ENCODE results near the gene ALDH1L1.

The ALDH1L1 gene

GRCh38 chr3:126065876-126066275 is 114.5 kb downstream of the ALDH1L1 start:
- Mint-ChIP-seq H3K36me3 (ENCODE audit: low read depth) (peaks cover 28% of the 10 kb centered on the region), H3K27me3 (ENCODE audit: low read depth) (peaks cover 4% of the 10 kb centered on the region), H3K4me1 (no peaks in the 10 kb centered on the region), H3K9me3 (no peaks in the 10 kb centered on the region), H3K4me3 (no peak overlapping the region), H3K27ac (no peak overlapping the region)
- no peak for TF ChIP-seq CTCF (IDR thresholded peaks at IDR 0.05; ENCODE audit: unreplicated experiment in 3 of 3)

GRCh38 chr3:126064627-126065258 is 115.6 kb downstream of the ALDH1L1 start:
- Mint-ChIP-seq H3K36me3 (ENCODE audit: low read depth) (peaks cover 26% of the 10 kb centered on the region), H3K27me3 (ENCODE audit: low read depth) (peaks cover 4% of the 10 kb centered on the region), H3K9me3 (no peaks in the 10 kb centered on the region), H3K4me1 (peaks cover under 1% of the 10 kb centered on the region), H3K4me3 (no peak overlapping the region), H3K27ac (peak overlapping the region in 1 of 3 experiments; percentile 65)
- no peak for TF ChIP-seq CTCF (IDR thresholded peaks at IDR 0.05; ENCODE audit: unreplicated experiment in 3 of 3)

- H3K9me3 Mint-ChIP-seq, result no peaks in the 10 kb centered on the region
- peaks cover 7% of the 10 kb centered on the region for H3K4me1 Mint-ChIP-seq
- peaks cover 4% of the 10 kb centered on the region for H3K27me3 Mint-ChIP-seq (ENCODE audit: low read depth)
- no peak overlapping the region for H3K4me3 Mint-ChIP-seq
- no peak for TF ChIP-seq CTCF (IDR thresholded peaks at IDR 0.05; ENCODE audit: unreplicated experiment in 3 of 3)
- H3K27ac Mint-ChIP-seq, result no peak overlapping the region
- peaks cover 25% of the 10 kb centered on the region for H3K36me3 Mint-ChIP-seq (ENCODE audit: low read depth)
Observed at GRCh38 chr3:126063358-126063965, 116.9 kb downstream of the ALDH1L1 start.

- Mint-ChIP-seq H3K9me3 (no peaks in the 10 kb centered on the region), H3K27me3 (ENCODE audit: low read depth) (peaks cover 4% of the 10 kb centered on the region), H3K4me3 (no peak overlapping the region), H3K36me3 (ENCODE audit: low read depth) (peaks cover 12% of the 10 kb centered on the region), H3K27ac (no peak overlapping the region), H3K4me1 (peaks cover 7% of the 10 kb centered on the region)
- no peak for TF ChIP-seq CTCF (IDR thresholded peaks at IDR 0.05; ENCODE audit: unreplicated experiment in 3 of 3)
Observed at GRCh38 chr3:126061301-126062032, 118.9 kb downstream of the ALDH1L1 start.

- no peak overlapping the region for H3K4me3 Mint-ChIP-seq
- no peak overlapping the region for H3K27ac Mint-ChIP-seq
- peaks cover 4% of the 10 kb centered on the region for H3K27me3 Mint-ChIP-seq (ENCODE audit: low read depth)
- H3K4me1 Mint-ChIP-seq, result peaks cover 7% of the 10 kb centered on the region
- TF ChIP-seq CTCF (IDR thresholded peaks at IDR 0.05; ENCODE audit: unreplicated experiment in 3 of 3), result no peak
- no peaks in the 10 kb centered on the region for H3K9me3 Mint-ChIP-seq
- H3K36me3 Mint-ChIP-seq (ENCODE audit: low read depth), result peaks cover 4% of the 10 kb centered on the region
Observed at GRCh38 chr3:126060613-126061145, 119.7 kb downstream of the ALDH1L1 start.

All from nephron (organoid).